Pons (tissue), 1 donor: Measurements from ENCODE around the gene KSR1.
A peak's percentile ranks its signal among the peaks of the same experiment; 100 is the strongest.

Experiments
- DNase-seq: peaks from one replicate; pipeline ENCODE4 v3.0.0-alpha.2; 2016; ENCODE audit warnings: low spot score

The KSR1 gene

GRCh38 chr17:27514595-27515413 is 58.6 kb downstream of the KSR1 start:
- no peak for DNase-seq

- DNase-seq = no peak
Observed at GRCh38 chr17:27518048-27518447, 61.8 kb downstream of the KSR1 start.

GRCh38 chr17:27518545-27519521 is 62.6 kb downstream of the KSR1 start:
- no peak for DNase-seq

- DNase-seq = no peak
Observed at GRCh38 chr17:27519550-27519949, 63.3 kb downstream of the KSR1 start.

GRCh38 chr17:27520491-27521185 is 64.4 kb downstream of the KSR1 start:
- DNase-seq = peak; percentile 96

GRCh38 chr17:27521281-27522027 is 65.2 kb downstream of the KSR1 start:
- no peak for DNase-seq

- DNase-seq = no peak
Observed at GRCh38 chr17:27522028-27522635, 65.9 kb downstream of the KSR1 start.

- DNase-seq = no peak
Observed at GRCh38 chr17:27523712-27524111, 67.5 kb downstream of the KSR1 start.

GRCh38 chr17:27524594-27524993 is 68.3 kb downstream of the KSR1 start:
- no peak for DNase-seq

GRCh38 chr17:27525316-27525715 is 69.1 kb downstream of the KSR1 start:
- DNase-seq = no peak

- DNase-seq = no peak
Observed at GRCh38 chr17:27525836-27526603, 69.8 kb downstream of the KSR1 start.

GRCh38 chr17:27526604-27527002 is 70.4 kb downstream of the KSR1 start:
- peak; percentile 65 for DNase-seq

- DNase-seq = no peak
Observed at GRCh38 chr17:27529230-27529796, 73.1 kb downstream of the KSR1 start.

- DNase-seq = no peak
Observed at GRCh38 chr17:27530764-27531391, 74.6 kb downstream of the KSR1 start.

- DNase-seq = no peak
Observed at GRCh38 chr17:27531469-27531961, 75.3 kb downstream of the KSR1 start.

- peak; percentile 74 for DNase-seq
Observed at GRCh38 chr17:27532269-27533263, 76.3 kb downstream of the KSR1 start.

- DNase-seq = no peak
Observed at GRCh38 chr17:27533874-27534815, 77.9 kb downstream of the KSR1 start.
